ENCODE results near the gene COBL. TPM values are rescaled to one million over a fixed set of nuclear protein-coding genes. Genes with fewer than 3 reads are reported as not detected.

Gene COBL
- total RNA-seq, 4 donors from 2014 or later, result under 0.01 to 7.7 (median 2.6) TPM

GRCh38 chr7:51062222-51062987 lies 254.2 kb downstream of the COBL start:
- H3K27ac ChIP-seq, result no peak overlapping the region
- intact Hi-C loops (cut with DNase I; ENCODE audit: low total_unique reads), result no loop called here

GRCh38 chr7:51060536-51060935 lies 256.1 kb downstream of the COBL start:
- no peak overlapping the region for H3K4me3 ChIP-seq
- no peak for DNase-seq
- no peaks in the 10 kb centered on the region for H3K9me3 ChIP-seq
- H3K27ac ChIP-seq, result no peak overlapping the region
- intact Hi-C loops (cut with DNase I; ENCODE audit: low total_unique reads), result no loop called here
- no peaks in the 10 kb centered on the region for H3K4me1 ChIP-seq
- no peak for TF ChIP-seq CTCF (IDR thresholded peaks at IDR 0.05)
- TF ChIP-seq POLR2A (IDR thresholded peaks at IDR 0.05), result no peak
- H3K36me3 ChIP-seq, result no peaks in the 10 kb centered on the region
- no peaks in the 10 kb centered on the region for H3K27me3 ChIP-seq

More at GRCh38 chr7:51062222-51062987, 254.2 kb downstream of the COBL start:
- Histone ChIP-seq H3K36me3 (no peaks in the 10 kb centered on the region), H3K4me3 (no peak overlapping the region), H3K9me3 (no peaks in the 10 kb centered on the region), H3K4me1 (no peaks in the 10 kb centered on the region), H3K27me3 (no peaks in the 10 kb centered on the region)
- no peak for DNase-seq
- TF ChIP-seq POLR2A (IDR thresholded peaks at IDR 0.05), result no peak
- TF ChIP-seq CTCF (IDR thresholded peaks at IDR 0.05), result no peak

- no peak overlapping the region for H3K4me3 ChIP-seq
- no peaks in the 10 kb centered on the region for H3K9me3 ChIP-seq
- H3K27me3 ChIP-seq, result no peaks in the 10 kb centered on the region
- H3K27ac ChIP-seq, result no peak overlapping the region
- TF ChIP-seq CTCF (IDR thresholded peaks at IDR 0.05) (no peak), POLR2A (IDR thresholded peaks at IDR 0.05) (no peak)
- intact Hi-C loops (cut with DNase I; ENCODE audit: low total_unique reads), result no loop called here
- DNase-seq, result no peak
- H3K36me3 ChIP-seq, result no peaks in the 10 kb centered on the region
- H3K4me1 ChIP-seq, result no peaks in the 10 kb centered on the region
Measured at GRCh38 chr7:51059504-51060142, 257.0 kb downstream of the COBL start.

- H3K4me3 ChIP-seq, result no peak overlapping the region
- no peaks in the 10 kb centered on the region for H3K9me3 ChIP-seq
- no peak for TF ChIP-seq POLR2A (IDR thresholded peaks at IDR 0.05)
- TF ChIP-seq CTCF (IDR thresholded peaks at IDR 0.05), result no peak
- intact Hi-C loops (cut with DNase I; ENCODE audit: low total_unique reads), result no loop called here
- DNase-seq, result no peak
- no peaks in the 10 kb centered on the region for H3K27me3 ChIP-seq
- no peaks in the 10 kb centered on the region for H3K4me1 ChIP-seq
- no peaks in the 10 kb centered on the region for H3K36me3 ChIP-seq
- H3K27ac ChIP-seq, result no peak overlapping the region
Measured at GRCh38 chr7:51058764-51059163, 257.8 kb downstream of the COBL start.

All from uterus (tissue), 4 donors.